C4-2B (cell line): ENCODE measurements around the gene SLC44A1.
"Not testable (repeated sequence)": the region's sequence is repeated elsewhere in the genome, so short reads cannot be mapped to it uniquely, and the experiment has no call there.

Experiments used
- H3K27ac ChIP-seq: fragments of 450-650 bp; 2 replicates; pipeline ENCODE4 v1.5.1; 2017
- CTCF ChIP-seq: fragments of 450-650 bp; conservative IDR thresholded peaks from 2 replicates; pipeline ENCODE4 v1.5.1; 2017; ENCODE audit warnings: mild to moderate bottlenecking
- ZFX ChIP-seq: fragments of 450-650 bp; IDR thresholded peaks from 2 replicates; pipeline ENCODE4 v1.6.1; 2017

Gene SLC44A1

DNA sequence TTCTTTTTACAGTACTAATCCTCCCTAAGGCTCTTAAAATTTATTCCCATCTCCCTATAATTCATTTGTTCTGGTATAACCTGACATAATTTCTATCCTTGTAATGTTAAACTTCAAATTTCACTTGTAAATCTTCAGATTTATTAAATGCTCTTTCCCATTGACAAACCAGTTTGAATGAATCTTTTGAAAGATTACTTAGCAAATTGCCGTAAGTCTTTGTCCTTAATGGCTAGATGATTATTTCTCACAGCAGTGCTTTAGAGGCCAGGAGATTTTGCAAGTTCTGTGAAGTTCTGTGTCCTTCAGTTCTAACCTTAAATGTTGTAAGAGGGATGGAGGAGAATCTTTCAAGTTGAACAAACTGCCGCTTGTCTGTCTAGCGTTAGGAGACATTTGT, 4.2 kb downstream of the SLC44A1 start:
- TF ChIP-seq CTCF (no peak), ZFX (no peak)

GRCh38 chr9:105251133-105251532, 6.7 kb downstream of the SLC44A1 start:
- TF ChIP-seq CTCF (no peak), ZFX (no peak)
- H3K27ac ChIP-seq = no peak overlapping the region

More for the DNA sequence above, 4.2 kb downstream of the SLC44A1 start:
- no peak overlapping the region for H3K27ac ChIP-seq

- no peak overlapping the region for H3K27ac ChIP-seq
- TF ChIP-seq ZFX (no peak), CTCF (no peak)
These were observed 7.4 kb downstream of the SLC44A1 start for GRCh38 chr9:105251733-105252404.

DNA sequence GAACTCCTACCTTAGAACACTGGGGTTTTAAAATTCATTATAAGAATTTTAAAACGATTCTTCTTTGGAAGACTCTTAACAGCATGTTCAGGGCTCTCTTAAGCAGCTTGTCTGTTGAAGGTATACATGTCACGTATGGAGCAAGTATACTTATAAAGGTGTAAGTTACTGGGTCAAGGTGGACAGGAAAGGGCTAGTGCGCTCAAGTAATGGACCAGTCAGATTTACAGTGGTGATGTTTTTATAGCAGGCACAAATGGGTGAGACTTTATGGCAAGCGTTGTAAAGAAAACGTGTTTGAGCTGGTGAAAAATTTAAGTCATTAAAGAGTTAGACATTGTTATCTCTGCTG, 7.9 kb downstream of the SLC44A1 start:
- H3K27ac ChIP-seq = no peak overlapping the region
- TF ChIP-seq ZFX = no peak
- TF ChIP-seq CTCF = no peak

DNA sequence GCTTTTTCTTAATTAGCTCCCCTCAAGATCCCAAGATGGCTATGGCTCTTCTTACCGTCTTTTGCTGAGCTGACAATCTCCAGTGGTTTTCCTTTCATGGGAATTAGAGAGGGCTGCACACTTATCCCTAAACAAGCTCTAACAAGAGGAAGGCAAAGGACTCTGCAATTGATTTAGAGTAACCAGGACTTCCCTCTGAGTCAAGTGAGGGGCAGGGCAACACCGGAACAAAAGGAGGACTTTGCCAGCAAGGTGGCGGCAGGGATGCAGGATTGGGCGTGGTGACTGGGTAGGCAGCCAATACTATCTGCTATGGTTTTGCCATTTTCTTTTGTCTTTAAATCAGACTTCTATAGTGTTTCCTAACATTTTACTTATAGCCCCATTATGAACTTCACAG, 9.8 kb downstream of the SLC44A1 start:
- H3K27ac ChIP-seq = no peak overlapping the region
- TF ChIP-seq ZFX = no peak

- no peak overlapping the region for H3K27ac ChIP-seq
- no peak for TF ChIP-seq ZFX
These were observed 11.0 kb downstream of the SLC44A1 start for GRCh38 chr9:105255421-105255820.

DNA sequence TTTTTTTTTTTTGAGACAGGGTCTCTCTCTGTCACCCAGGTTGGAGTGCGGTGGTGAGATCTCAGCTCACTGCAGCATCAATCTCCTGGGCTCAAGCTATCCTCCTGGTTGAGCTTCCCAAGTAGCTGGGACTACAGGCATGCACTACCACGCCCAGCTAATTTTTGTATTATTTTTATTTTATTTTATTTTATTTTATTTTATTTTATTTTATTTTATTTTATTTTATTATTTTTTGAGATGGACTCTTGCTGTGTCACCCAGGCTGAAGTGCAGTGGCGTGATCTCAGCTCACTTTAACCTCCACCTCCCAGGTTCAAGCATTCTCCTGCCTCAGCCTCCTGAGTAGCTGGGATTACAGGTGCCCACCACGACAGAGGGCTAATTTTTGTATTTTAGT, 12.1 kb downstream of the SLC44A1 start:
- not testable (repeated sequence) for H3K27ac ChIP-seq

DNA sequence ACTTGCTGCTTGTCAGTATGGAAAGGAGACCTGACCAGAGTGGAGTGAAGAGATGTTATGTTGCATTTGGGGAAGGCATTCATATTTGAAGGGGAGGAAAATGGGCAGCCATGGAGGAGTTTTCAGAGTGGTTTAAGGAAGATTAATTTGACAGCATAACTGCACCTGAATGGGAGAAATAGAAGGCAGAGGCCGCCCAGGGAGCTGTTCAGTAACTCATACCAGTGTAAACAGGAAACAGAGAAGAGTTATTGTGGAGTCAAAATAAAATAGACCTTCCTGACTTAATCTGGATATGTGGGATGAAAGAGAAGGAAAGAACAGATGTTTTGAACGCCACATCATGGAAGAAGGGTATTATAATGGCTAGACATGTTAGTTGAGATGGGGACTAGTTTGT, 13.4 kb downstream of the SLC44A1 start:
- H3K27ac ChIP-seq = no peak overlapping the region
- no peak for TF ChIP-seq CTCF
- no peak for TF ChIP-seq ZFX

GRCh38 chr9:105258225-105258737, 13.8 kb downstream of the SLC44A1 start:
- TF ChIP-seq CTCF (no peak), ZFX (no peak)
- peak overlapping the region; percentile 14; the same call in 1 of the 2 replicates for H3K27ac ChIP-seq
